Stimulated activated effector memory CD8-positive, alpha-beta T cell treated with anti-CD3 and anti-CD28 coated beads, Interleukin-12 subunit alpha, Interleukin-12 subunit beta, amount 100 ng/mL, for 72 hours (primary cell): ENCODE measurements around the gene NELL1.

Source experiments
- ATAC-seq: fragments of 150-1000 bp; cut with Tn5 transposase; 2 replicates; pipeline ENCODE4 v1.10.0; 2021
- DNase-seq, 2 donors: peaks; one replicate each; pipeline ENCODE4 v3.0.0; 2021 to 2022; ENCODE audit warnings: low spot score in 2 of 2
- H3K27ac Mint-ChIP-seq: one replicate; pipeline ENCODE4 v1.8.0; 2022; ENCODE audit warnings: mild to moderate bottlenecking, mixed read lengths
- H3K36me3 Mint-ChIP-seq: one replicate; pipeline ENCODE4 v1.8.0; 2022; ENCODE audit warnings: mild to moderate bottlenecking, mixed read lengths
- H3K4me1 Mint-ChIP-seq: one replicate; pipeline ENCODE4 v1.8.0; 2022; ENCODE audit warnings: mixed read lengths
- H3K4me3 Mint-ChIP-seq: one replicate; pipeline ENCODE4 v1.8.0; 2022; ENCODE audit warnings: mild to moderate bottlenecking, mixed read lengths
- H3K9me3 Mint-ChIP-seq: one replicate; pipeline ENCODE4 v1.8.0; 2022; ENCODE audit warnings: mixed read lengths

The NELL1 gene

DNA sequence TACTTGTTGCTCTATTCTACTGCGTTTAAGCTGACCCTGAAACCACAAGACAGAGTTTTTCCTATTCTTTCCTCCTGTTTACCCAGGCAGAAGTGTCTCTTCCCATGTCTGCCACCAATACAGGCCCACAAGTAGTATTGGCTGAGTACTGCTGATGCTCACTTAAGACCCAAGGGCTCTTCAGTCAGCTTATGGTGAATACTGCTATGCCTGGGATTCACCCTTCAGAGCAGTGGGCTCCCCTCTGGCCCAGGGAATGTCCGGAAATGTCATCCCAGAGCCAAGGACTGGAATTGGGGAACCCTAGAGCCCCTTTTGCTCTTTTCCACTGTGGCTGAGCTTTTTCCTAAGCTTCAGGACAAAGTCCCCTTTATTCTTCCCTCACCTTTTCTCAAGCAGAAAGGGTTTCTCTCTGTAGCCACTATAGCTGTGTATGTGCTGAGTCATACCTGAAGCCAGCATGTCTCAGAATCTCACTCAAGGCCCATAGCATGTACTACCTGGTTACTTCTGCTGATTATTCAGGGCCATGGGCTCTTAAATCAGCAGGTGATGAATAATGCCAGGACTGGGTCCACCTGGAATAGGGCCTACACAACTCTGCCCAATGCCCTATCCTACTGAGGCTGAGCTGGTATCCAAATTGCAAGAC lies 777.7 kb downstream of the NELL1 start:
- Mint-ChIP-seq H3K9me3 (peaks cover 22% of the 10 kb centered on the region), H3K4me1 (no peaks in the 10 kb centered on the region), H3K27ac (no peak overlapping the region), H3K36me3 (no peaks in the 10 kb centered on the region), H3K4me3 (no peak overlapping the region)
- no peak for ATAC-seq
- DNase-seq, result no peak

- Mint-ChIP-seq H3K4me3 (no peak overlapping the region), H3K27ac (no peak overlapping the region), H3K4me1 (no peaks in the 10 kb centered on the region), H3K36me3 (no peaks in the 10 kb centered on the region), H3K9me3 (peaks cover 26% of the 10 kb centered on the region)
- DNase-seq (no peak), ATAC-seq (no peak)
Measured at GRCh38 chr11:21447871-21448270, 778.5 kb downstream of the NELL1 start.

- Mint-ChIP-seq H3K4me3 (no peak overlapping the region), H3K36me3 (no peaks in the 10 kb centered on the region), H3K27ac (no peak overlapping the region), H3K9me3 (peaks cover 11% of the 10 kb centered on the region), H3K4me1 (no peaks in the 10 kb centered on the region)
- ATAC-seq (no peak), DNase-seq (no peak)
Measured at GRCh38 chr11:21456186-21456585, 786.8 kb downstream of the NELL1 start.

GRCh38 chr11:21460082-21460481 lies 790.7 kb downstream of the NELL1 start:
- Mint-ChIP-seq H3K4me3 (no peak overlapping the region), H3K9me3 (peaks cover 8% of the 10 kb centered on the region), H3K4me1 (no peaks in the 10 kb centered on the region), H3K27ac (no peak overlapping the region), H3K36me3 (no peaks in the 10 kb centered on the region)
- no peak for ATAC-seq
- DNase-seq, result no peak

DNA sequence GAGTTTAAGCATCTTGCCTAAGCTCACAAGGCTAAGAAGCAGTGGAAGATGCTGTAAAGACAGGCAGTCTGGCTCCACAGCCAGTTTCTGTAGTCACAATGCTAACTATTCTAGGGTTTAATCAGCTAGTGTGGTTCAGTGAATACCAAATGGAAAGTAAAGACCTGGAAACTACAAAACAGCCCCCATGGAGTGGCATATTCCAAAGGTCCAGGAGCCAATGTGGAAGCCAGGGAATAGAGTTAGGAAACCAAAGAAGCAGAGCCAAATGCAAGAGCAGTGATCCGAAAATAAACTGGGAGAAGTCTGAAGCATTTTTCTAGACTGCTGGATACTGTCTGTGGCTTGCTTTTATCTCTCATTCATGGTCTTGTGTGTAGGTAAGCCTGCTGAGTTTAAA lies 792.3 kb downstream of the NELL1 start:
- Mint-ChIP-seq H3K27ac (no peak overlapping the region), H3K36me3 (no peaks in the 10 kb centered on the region), H3K4me3 (no peak overlapping the region), H3K4me1 (no peaks in the 10 kb centered on the region), H3K9me3 (peaks cover 8% of the 10 kb centered on the region)
- no peak for ATAC-seq
- no peak for DNase-seq

- Mint-ChIP-seq H3K9me3 (peaks cover 10% of the 10 kb centered on the region), H3K27ac (no peak overlapping the region), H3K4me3 (no peak overlapping the region), H3K36me3 (no peaks in the 10 kb centered on the region), H3K4me1 (no peaks in the 10 kb centered on the region)
- no peak for ATAC-seq
- DNase-seq, result no peak
Measured at GRCh38 chr11:21464601-21465193, 795.3 kb downstream of the NELL1 start.

GRCh38 chr11:21465203-21465602 lies 795.8 kb downstream of the NELL1 start:
- Mint-ChIP-seq H3K4me3 (no peak overlapping the region), H3K36me3 (no peaks in the 10 kb centered on the region), H3K4me1 (no peaks in the 10 kb centered on the region), H3K27ac (no peak overlapping the region), H3K9me3 (peaks cover 10% of the 10 kb centered on the region)
- ATAC-seq (no peak), DNase-seq (no peak)

DNA sequence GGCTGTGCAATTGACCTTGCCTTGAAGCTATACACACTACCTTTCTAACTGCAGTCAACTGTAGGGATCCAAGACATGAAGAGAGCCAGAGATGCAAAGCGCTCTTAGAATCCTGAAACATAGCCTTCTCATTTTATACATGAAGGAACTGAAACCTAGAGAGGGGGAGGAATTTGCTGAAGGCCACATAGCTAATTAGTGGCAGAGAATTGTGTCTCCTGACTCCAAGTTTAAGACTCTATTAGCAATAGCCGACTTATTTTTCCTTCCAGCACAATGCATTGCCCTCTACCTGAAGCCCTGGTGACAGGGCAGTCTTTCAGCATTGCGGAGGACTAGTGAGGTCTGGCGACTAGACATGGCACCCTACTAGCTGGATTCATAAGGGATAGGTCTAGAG lies 796.5 kb downstream of the NELL1 start:
- Mint-ChIP-seq H3K9me3 (peaks cover 8% of the 10 kb centered on the region), H3K4me1 (no peaks in the 10 kb centered on the region), H3K4me3 (no peak overlapping the region), H3K27ac (no peak overlapping the region), H3K36me3 (no peaks in the 10 kb centered on the region)
- ATAC-seq, result no peak
- DNase-seq, result no peak

GRCh38 chr11:21470521-21470920 lies 801.1 kb downstream of the NELL1 start:
- DNase-seq, result no peak
- H3K36me3 Mint-ChIP-seq, result no peaks in the 10 kb centered on the region
- ATAC-seq, result no peak
- H3K4me3 Mint-ChIP-seq, result no peak overlapping the region
- H3K27ac Mint-ChIP-seq, result no peak overlapping the region
- H3K4me1 Mint-ChIP-seq, result no peaks in the 10 kb centered on the region
- peaks cover 17% of the 10 kb centered on the region for H3K9me3 Mint-ChIP-seq

GRCh38 chr11:21472261-21472660 lies 802.9 kb downstream of the NELL1 start:
- no peaks in the 10 kb centered on the region for H3K36me3 Mint-ChIP-seq
- H3K4me3 Mint-ChIP-seq, result no peak overlapping the region
- H3K4me1 Mint-ChIP-seq, result no peaks in the 10 kb centered on the region
- ATAC-seq (no peak), DNase-seq (no peak)
- H3K27ac Mint-ChIP-seq, result no peak overlapping the region
- H3K9me3 Mint-ChIP-seq, result peaks cover 16% of the 10 kb centered on the region

DNA sequence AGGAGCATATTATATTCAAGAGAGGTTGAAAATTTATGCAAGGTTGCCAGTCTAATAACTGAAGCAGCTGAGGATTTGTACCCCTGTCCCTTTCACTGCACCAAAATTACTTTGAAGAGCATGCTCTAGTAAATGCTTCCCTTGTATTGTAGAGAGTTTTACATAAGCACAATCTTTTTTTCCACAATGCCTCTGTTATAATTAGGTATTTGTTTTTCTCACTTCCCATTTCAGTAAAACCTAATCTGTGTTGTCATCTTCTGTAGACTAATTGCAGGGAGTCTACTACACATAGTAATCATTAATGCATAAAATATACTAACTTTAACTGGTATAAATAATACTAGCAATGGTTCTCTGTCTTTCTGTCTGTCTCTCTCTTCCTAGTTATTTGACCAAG lies 805.1 kb downstream of the NELL1 start:
- H3K9me3 Mint-ChIP-seq, result peaks cover 16% of the 10 kb centered on the region
- no peak for ATAC-seq
- H3K27ac Mint-ChIP-seq, result no peak overlapping the region
- H3K4me1 Mint-ChIP-seq, result no peaks in the 10 kb centered on the region
- H3K36me3 Mint-ChIP-seq, result no peaks in the 10 kb centered on the region
- H3K4me3 Mint-ChIP-seq, result no peak overlapping the region
- no peak for DNase-seq

DNA sequence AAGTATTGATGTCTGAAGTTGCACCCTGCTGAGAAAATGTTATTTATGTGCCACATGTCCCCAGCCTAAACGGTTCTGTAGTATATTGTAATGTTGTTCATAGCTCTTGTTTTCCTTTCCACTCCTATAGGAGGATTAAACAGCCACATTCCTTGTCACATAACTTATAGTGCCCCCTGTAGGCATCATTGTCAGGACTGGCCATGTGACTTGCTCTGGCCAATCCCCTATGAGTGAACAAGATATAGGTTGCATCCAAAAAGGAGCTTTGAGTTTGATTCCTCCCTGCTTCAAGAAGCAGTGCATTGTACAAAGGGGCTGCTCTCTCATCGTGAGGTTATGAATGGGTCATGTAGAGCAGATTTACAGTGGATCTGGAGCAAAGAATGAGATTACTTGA lies 805.9 kb downstream of the NELL1 start:
- Mint-ChIP-seq H3K27ac (no peak overlapping the region), H3K4me3 (no peak overlapping the region), H3K4me1 (no peaks in the 10 kb centered on the region), H3K36me3 (no peaks in the 10 kb centered on the region), H3K9me3 (peaks cover 18% of the 10 kb centered on the region)
- ATAC-seq, result no peak
- no peak for DNase-seq

DNA sequence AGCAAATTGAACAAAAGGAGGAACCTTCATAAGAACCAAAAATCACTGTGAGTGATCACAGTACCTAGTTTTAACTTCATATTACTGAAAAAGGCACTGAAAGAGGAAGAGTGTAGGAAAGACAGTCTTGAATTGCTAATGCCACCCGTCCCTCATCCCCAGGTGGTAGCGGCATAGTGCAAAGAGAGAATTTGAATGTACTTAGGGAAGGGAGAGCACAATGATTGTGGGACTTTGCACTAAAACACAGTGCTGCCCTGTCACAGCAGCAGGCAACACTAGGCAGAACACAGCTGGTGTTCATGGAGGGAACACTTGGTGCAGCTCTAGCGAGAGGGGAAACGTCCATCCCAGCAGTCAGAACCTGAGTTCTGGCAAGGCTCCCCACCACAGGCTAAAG lies 807.2 kb downstream of the NELL1 start:
- DNase-seq, result no peak
- Mint-ChIP-seq H3K36me3 (no peaks in the 10 kb centered on the region), H3K27ac (no peak overlapping the region), H3K9me3 (peaks cover 18% of the 10 kb centered on the region), H3K4me3 (no peak overlapping the region), H3K4me1 (no peaks in the 10 kb centered on the region)
- no peak for ATAC-seq

DNA sequence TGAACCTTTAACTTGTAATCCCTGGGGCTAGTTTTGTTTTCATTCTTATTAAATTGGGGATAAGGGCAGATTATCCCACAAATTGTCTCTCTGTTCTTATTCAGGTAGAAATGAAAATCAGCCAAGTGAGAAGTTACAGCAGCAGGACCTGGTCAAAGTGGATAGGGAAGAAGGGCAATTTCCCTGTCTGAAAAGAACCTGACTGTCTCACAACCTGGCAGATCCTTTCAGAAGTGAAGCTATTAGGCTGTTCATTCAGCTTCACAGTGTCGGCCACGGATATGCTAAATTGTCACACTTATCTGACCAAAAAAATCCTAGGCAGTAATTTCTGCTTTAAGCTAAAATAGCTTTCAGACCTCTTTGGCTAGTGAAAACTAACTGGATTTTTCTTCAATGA lies 810.9 kb downstream of the NELL1 start:
- no peaks in the 10 kb centered on the region for H3K4me1 Mint-ChIP-seq
- H3K4me3 Mint-ChIP-seq, result no peak overlapping the region
- H3K36me3 Mint-ChIP-seq, result no peaks in the 10 kb centered on the region
- DNase-seq (no peak), ATAC-seq (no peak)
- no peak overlapping the region for H3K27ac Mint-ChIP-seq
- peaks cover 10% of the 10 kb centered on the region for H3K9me3 Mint-ChIP-seq

- Mint-ChIP-seq H3K36me3 (no peaks in the 10 kb centered on the region), H3K9me3 (peaks cover 14% of the 10 kb centered on the region), H3K4me3 (no peak overlapping the region), H3K27ac (no peak overlapping the region), H3K4me1 (no peaks in the 10 kb centered on the region)
- DNase-seq (no peak), ATAC-seq (no peak)
Measured at GRCh38 chr11:21481255-21481654, 811.9 kb downstream of the NELL1 start.

- no peak for ATAC-seq
- H3K9me3 Mint-ChIP-seq, result peaks cover 18% of the 10 kb centered on the region
Measured at GRCh38 chr11:21484039-21484438, 814.7 kb downstream of the NELL1 start.

More at GRCh38 chr11:21484039-21484438, 814.7 kb downstream of the NELL1 start:
- Mint-ChIP-seq H3K36me3 (no peaks in the 10 kb centered on the region), H3K4me1 (no peaks in the 10 kb centered on the region), H3K4me3 (no peak overlapping the region), H3K27ac (no peak overlapping the region)
- no peak for DNase-seq
